Fibroblast of skin of right biceps (primary cell): Measurements from ENCODE around the gene CARHSP1.
"Not testable (repeated sequence)": the region's sequence is repeated elsewhere in the genome, so short reads cannot be mapped to it uniquely, and the experiment has no call there.

ENCODE experiments used
- DNase-seq: peaks from one replicate; pipeline ENCODE4 v3.0.0-alpha.2; 2013

CARHSP1 gene

DNA sequence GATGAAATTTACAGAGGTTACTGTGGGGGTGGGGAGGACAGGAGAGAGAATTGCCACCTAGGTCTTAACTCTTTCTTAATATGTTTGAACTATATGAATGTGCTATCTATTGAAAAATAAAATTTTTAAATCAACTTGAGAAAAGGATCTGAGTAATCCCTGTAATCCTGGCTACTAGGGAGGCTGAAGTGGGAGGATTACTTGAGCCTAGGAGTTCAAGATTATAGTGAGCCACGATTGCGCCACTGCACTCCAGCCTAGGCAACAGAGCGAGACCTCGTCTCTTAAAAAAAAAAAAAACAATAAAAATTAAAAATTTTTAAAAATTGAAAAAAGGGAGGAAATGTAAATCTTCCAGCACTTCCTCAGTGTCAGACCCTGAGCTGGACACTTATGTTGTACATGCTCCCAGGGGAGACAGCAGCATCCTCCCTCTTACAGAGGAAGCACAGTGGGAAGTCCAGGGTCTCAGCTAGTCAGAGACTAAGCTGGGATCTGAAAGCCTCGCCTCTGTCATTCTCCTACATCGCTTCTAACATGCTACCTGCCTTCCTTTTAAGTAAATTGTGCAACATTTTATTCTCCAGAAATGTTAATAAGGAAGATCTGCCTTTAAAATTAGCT, 49.3 kb downstream of the CARHSP1 start:
- no peak for DNase-seq

DNA sequence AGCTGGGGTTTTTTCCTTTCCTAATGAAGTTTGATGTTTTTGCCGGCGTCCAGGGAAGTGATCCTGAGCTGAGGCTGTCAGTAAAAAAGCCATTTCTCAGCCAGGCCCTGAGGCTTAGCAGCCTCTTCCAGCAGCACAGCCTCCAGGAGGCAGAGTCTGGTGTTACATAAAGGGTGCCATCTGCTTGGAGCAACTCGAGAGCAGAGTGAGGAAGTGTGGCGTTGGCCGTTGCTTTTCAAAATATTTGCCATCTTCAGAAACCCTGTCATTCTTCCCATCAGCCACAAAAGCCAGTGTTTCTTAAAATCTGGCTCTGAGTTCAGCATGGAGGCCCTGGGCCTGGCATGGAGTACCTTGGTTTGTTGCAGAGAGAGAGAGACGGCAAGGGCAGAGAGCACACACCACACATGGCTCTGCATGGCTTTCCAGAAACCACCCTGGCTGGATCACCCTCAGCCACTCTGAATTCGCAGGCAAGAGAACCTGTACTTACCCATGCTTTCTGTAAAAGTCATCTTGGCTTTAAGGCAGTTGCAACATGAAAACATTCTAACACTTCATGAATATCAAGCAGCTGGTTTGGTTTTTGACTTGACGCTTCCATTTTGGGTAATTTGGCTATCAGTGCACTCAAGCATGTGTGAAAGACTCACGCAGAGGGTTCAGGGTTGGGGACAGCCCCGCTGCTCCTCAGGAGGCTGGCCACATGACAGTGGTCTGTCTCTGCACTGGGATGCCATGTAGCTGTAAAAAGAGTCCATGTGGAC, 50.1 kb downstream of the CARHSP1 start:
- no peak for DNase-seq

DNA sequence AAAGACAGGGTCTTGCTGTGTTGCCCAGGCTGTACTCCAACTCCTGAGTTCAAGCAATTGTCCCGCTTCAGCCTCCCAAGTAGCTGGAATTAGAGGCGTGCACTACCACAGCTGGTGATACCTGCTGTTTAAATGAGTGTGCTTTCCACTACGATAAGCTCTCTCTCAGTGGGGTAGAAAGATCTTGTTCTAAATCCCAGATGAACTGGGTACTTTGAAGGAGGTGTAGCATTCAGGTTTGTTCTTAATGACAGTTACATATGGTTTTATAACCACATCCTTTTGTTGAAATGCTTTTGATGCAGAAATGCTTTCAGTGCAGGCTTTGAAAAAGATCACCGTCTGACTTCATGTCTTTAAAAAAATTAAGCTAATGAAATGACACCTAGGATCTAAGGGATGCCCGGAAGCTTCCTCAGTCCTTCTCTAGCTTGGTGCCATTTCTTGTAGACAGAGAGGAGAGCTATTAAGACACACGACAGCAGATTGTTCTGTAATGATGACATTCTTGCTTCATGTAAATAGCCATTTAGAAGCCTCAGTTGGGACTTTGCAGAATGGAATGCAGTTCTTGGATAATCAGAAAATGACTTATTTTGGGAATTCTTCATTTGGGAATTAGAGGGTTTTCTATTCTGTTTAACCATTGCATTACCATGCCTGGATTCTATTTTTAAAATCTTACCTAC, 51.7 kb downstream of the CARHSP1 start:
- peak; percentile 21 for DNase-seq

DNA sequence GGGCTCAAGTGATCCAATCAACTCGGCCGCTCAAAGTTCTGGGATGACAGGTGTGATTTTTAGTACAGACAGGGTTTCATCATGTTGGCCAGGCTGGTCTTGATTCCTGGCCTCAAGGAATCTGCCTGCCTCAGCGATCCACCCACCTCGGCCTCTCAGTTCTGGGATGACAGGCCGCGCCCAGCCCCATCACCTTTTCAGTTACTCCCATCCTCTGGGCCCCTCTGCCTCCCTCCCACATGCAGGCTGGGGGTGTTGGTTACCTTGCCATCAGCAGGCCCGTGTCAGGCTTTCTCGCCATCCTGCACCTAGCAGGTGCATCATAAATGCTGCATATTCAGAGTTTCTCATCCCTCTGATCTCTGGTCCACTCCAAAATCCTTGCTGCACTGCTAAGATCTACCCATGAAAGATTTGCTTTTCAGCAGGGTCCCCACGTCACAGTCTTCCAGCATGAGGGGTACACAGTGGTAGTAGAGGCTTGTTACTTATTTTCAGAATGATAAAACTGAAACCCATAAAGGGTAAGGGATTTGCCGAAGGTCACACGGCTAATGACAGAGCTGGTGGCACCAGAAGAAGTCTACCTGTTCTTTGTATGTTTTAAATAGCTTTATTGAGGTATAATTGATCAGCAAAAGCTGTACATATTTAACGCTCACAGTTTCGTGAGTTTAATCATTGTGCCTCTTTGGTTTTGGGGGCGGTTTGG, 54.6 kb downstream of the CARHSP1 start:
- DNase-seq: no peak

DNA sequence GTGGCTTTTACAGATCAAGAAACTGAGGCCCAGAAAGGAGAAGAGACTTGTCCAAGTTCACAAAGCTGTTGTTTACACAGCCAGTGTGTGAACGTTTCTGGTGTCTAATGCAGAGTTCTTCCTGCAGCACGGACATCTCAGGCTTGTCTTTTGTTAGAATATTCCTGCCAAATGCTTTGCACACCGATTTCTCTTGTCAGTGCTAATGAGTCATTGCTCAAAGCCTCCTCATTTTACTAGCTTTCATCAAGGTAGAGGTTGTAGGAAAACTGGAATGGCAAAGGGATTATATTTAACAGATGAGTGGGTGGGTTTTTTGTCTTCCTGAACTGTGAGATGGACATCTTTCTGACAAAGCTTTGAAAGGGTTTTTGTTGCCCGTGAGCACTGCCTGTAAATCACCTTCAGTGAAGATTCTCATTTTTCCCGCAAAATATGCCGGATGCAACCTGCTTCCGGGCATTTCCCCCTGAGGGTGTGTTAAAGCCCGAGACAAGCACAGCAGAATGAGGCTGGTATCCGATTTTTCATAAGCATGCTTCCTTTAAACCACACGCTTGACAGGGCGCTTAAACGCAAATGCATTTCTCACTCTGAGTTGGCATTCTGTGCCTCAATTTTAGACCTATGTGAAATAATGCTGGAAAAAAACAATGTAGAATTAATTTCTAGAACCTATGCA, 56.5 kb downstream of the CARHSP1 start:
- DNase-seq: no peak

DNA sequence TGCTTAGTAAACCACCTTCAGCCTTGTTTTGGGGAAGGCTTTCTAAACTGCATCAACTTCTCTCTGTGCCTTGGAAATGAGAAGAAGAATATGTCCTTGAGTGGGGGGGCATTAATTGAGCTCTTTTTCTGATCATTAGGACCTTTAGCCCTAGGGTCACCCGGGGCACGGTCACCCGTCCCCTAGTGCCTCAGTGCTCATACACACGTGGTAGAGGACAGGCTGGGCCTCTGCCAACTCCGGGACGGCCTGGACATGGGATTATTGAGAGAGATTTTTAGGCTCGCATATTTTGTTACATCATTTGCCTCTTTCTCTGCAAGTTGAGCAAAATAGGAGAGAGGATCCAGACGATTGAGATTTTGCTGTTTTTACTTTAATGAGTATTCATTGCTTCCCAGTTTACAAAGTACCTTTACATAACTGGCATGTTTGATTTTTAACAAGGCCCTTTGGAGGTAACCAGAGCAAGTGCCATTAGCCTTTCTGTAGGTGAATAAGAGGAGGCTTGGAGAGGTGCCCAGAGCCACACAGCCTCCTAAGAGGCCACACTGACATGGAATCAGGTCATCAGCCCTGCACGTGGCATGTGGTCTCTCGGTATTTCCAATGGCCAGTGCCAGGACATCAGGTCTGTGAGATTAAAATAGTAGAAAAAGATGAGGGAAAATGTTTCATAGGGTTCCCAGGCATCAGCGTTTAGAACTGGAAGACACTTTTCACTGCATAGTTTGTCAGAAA, 60.0 kb downstream of the CARHSP1 start:
- no peak for DNase-seq

DNA sequence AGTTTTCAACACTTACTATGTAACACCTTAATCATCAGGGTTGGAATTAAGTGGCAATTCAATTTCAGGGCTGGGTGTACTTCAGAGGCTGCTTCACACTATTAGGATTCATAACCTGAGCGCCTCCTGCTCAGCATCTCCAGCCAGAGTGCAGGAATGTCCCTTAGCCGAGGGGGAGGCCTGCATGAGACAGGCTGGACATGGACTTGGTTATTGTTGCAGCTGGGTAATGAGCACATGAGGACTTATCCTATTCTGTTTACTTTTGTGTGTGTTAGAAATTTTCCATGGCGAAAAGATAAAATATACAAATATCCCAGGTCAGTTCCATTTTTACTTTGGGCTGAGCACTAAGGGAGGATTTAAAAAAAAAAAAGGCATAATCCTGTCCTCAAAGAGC, 60.8 kb downstream of the CARHSP1 start:
- DNase-seq: no peak

DNA sequence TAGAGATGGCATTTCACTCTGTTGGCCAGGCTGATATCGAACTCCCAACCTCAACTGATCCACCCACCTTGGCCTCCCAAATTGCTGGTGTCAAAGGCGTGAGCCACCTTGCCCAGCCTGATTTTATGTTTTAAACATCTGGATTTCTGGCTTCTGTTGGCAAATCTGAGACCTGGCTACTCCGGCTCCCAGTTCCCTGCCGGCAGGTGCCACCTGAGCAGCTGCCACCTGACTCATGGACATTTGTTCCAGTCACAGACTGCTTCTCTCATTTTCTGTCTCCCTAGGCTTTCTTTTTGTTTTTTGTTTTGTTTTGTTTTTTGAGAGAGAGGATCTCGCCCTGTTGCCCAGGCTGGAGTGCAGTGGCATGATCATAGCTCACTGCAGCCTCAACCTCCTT, 61.6 kb downstream of the CARHSP1 start:
- DNase-seq: no peak

DNA sequence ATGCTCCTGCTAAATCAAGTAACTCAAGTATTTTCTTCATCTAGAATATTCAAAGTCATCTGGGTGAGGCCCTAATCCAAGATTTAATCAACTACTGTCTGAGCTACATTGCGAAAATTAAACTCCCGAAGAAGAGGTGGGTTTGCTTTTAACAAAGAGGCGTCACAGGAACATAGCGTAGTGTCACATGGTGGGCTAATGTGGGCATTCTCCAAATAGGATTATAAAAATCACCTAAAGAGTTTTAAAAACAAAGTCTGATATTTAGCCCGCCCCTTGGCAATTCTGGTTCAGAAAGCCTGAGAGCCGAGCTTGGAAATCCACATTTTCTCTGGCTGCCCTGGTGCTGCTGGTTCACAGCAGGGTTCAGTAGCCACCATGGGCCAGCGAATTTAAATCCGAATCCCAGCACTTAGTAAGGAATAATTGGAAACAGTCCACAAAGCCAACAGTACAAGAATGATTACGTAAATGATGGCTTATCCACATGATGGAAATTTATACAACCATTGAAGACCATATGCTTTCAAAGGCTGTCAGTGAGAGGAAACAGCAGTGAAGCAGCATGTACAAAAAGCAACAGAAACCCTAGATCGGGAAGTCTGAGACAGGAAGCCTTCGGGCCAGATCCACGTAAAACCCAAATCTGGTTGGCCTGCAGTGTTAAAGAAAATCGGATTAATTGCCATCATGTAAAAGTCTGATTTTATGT, 62.4 kb downstream of the CARHSP1 start:
- DNase-seq: no peak

DNA sequence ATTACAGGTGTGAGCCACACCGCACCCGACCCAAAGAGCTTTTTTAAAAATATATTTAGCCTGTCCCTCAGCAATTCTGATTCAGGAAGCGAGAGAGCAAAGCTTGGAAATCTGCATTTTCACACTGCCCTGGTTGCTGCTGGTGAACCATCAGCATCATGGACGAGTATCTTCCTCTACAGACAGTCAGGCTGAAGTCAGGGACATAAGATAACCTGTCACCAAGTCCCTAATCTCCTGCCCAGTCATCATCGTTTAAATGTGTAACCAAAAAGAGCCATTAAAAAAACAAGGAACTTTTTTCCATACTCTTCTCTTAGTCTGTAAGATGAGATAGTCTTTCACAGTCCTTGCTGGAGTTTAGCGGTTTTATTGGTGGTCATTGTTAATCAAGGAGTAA, 64.5 kb downstream of the CARHSP1 start:
- no peak for DNase-seq

DNA sequence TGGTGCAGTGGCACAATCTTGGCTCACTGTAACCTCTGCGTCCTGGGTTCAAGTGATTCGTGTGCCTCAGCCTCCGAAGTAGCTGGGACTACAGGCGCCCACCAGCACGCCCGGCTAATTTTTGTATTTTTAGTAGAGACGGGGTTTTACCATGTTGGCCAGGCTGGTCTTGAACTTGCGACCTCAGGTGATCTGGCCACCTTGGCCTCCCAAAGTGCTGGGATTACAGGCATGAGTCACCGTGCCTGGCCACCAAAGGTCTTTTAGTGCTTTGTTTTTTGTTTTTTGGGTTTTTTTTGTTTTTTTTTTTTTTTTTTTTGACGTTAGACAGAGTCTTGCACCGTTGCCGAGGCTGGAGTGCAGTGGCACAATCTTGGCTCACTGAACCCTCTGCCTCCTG, 65.1 kb downstream of the CARHSP1 start:
- DNase-seq: not testable (repeated sequence)
